IMR-90 (cell line): ENCODE results near the gene DNAJB9. TPM values are rescaled to one million over a fixed set of nuclear protein-coding genes. Genes with fewer than 3 reads are reported as not detected.

ENCODE experiments used
- ATAC-seq: fragments of 200-7000 bp; cut with Tn5 transposase; 2 replicates; pipeline ENCODE4 v1.9.1; 2020; ENCODE audit warnings: low read depth, mild to moderate bottlenecking, moderate library complexity
- BruUV-seq: library from RNA; stranded (reverse); fragments of 400-500 nt; replicated peaks from 2 replicates; lab custom pipeline; 2021; lab: Mats Ljungman, UMichigan
- CTCF ChIA-PET: fragments of 300-600 bp; formaldehyde crosslinking; extraction: SDS; loops from one replicate; lab custom pipeline; 2021; ENCODE audit warnings: antibody characterized with exemption; lab: Yijun Ruan, JAX
- POLR2A ChIA-PET: fragments of 300-600 bp; sonication (Branson Sonifier 250); formaldehyde crosslinking; loops from one replicate; lab custom pipeline; 2022; ENCODE audit warnings: antibody characterized with exemption; ENCODE audit not compliant: unreplicated experiment; lab: Charles Lee
- DNase-seq: peaks from one replicate; pipeline ENCODE4 v3.0.0; 2013
- H2AFZ ChIP-seq: replicated peaks from 2 replicates; pipeline ENCODE3; 2013; ENCODE audit warnings: low read length, mild to moderate bottlenecking; ENCODE audit not compliant: poor library complexity
- H2AK5ac ChIP-seq: 2 replicates; pipeline ENCODE4 v1.6.1; 2013; ENCODE audit warnings: low read depth, low read length, inconsistent platforms
- H2AK9ac ChIP-seq: replicated peaks from 2 replicates; pipeline ENCODE3; 2013; ENCODE audit warnings: mild to moderate bottlenecking, low read depth, low read length, moderate library complexity; ENCODE audit not compliant: poor library complexity
- H2BK120ac ChIP-seq: 2 replicates; pipeline ENCODE4 v1.6.1; 2013; ENCODE audit warnings: low read depth, low read length, inconsistent platforms
- H2BK15ac ChIP-seq: 3 replicates; pipeline ENCODE4 v1.6.1; 2013; ENCODE audit warnings: low read depth, low read length, inconsistent platforms
- H2BK20ac ChIP-seq: 2 replicates; pipeline ENCODE4 v1.6.1; 2013; ENCODE audit warnings: low read depth, mild to moderate bottlenecking, inconsistent platforms, low read length, moderate library complexity
- H2BK5ac ChIP-seq: 2 replicates; pipeline ENCODE4 v1.6.1; 2013; ENCODE audit warnings: mild to moderate bottlenecking, low read depth, low read length, inconsistent platforms; ENCODE audit not compliant: poor library complexity, severe bottlenecking
- H3K14ac ChIP-seq: replicated peaks from 2 replicates; pipeline ENCODE4 v1.6.1; 2013; ENCODE audit warnings: low read depth, low read length, inconsistent platforms
- H3K18ac ChIP-seq: 2 replicates; pipeline ENCODE4 v1.6.1; 2013; ENCODE audit warnings: low read depth, low read length, control low read depth
- H3K23ac ChIP-seq: 2 replicates; pipeline ENCODE4 v1.6.1; 2013; ENCODE audit warnings: low read depth, low read length, inconsistent platforms
- H3K27ac ChIP-seq: 2 replicates; pipeline ENCODE4 v1.5.1; 2013; ENCODE audit warnings: mild to moderate bottlenecking, control low read depth, low read length; ENCODE audit not compliant: insufficient read depth
- H3K27me3 ChIP-seq: 2 replicates; pipeline ENCODE4 v1.6.1; 2013; ENCODE audit warnings: low read length; ENCODE audit not compliant: control insufficient read depth, insufficient read depth
- H3K36me3 ChIP-seq: 2 replicates; pipeline ENCODE4 v1.6.1; 2013; ENCODE audit warnings: low read length, mixed read lengths; ENCODE audit not compliant: control insufficient read depth, insufficient read depth
- H3K4ac ChIP-seq: 2 replicates; pipeline ENCODE4 v1.6.1; 2013; ENCODE audit warnings: low read depth, low read length, inconsistent platforms
- H3K4me1 ChIP-seq: 2 replicates; pipeline ENCODE4 v1.6.1; 2013; ENCODE audit warnings: low read length, mixed read lengths; ENCODE audit not compliant: control insufficient read depth, insufficient read depth
- H3K4me2 ChIP-seq: 2 replicates; pipeline ENCODE4 v1.6.1; 2013; ENCODE audit warnings: low read depth, mild to moderate bottlenecking, control low read depth, low read length, moderate library complexity
- H3K4me3 ChIP-seq: 2 replicates; pipeline ENCODE4 v1.5.1; 2013; ENCODE audit warnings: low read depth, mild to moderate bottlenecking, control low read depth, low read length, moderate library complexity; ENCODE audit not compliant: insufficient read depth
- H3K56ac ChIP-seq: 2 replicates; pipeline ENCODE4 v1.6.1; 2013; ENCODE audit warnings: low read length, inconsistent platforms; ENCODE audit not compliant: insufficient read depth; ENCODE audit errors: extremely low read depth
- H3K79me1 ChIP-seq, 2 experiments: 2 replicates each; pipeline ENCODE4 v1.6.1; 2013; ENCODE audit warnings: low read length in 2 of 2, inconsistent platforms in 1 of 2, low read depth in 1 of 2
- H3K9ac ChIP-seq: 2 replicates; pipeline ENCODE4 v1.6.1; 2013; ENCODE audit warnings: low read depth, low read length, control low read depth
- H3K9me1 ChIP-seq: 2 replicates; pipeline ENCODE4 v1.6.1; 2013; ENCODE audit warnings: low read length, inconsistent platforms; ENCODE audit not compliant: insufficient read depth
- H3K9me3 ChIP-seq: 2 replicates; pipeline ENCODE4 v1.6.1; 2013; ENCODE audit warnings: low read length; ENCODE audit not compliant: control insufficient read depth, insufficient read depth
- H4K20me1 ChIP-seq: 2 replicates; pipeline ENCODE4 v1.6.1; 2013; ENCODE audit warnings: low read length, inconsistent platforms; ENCODE audit not compliant: insufficient read depth
- H4K5ac ChIP-seq: 2 replicates; pipeline ENCODE4 v1.6.1; 2013; ENCODE audit warnings: mild to moderate bottlenecking, low read depth, low read length, control low read depth
- H4K8ac ChIP-seq, 2 experiments: 2 replicates each; pipeline ENCODE4 v1.6.1; 2013; ENCODE audit warnings: low read depth in 2 of 2, low read length in 2 of 2, control low read depth in 1 of 2, inconsistent platforms in 1 of 2
- H4K91ac ChIP-seq: 2 replicates; pipeline ENCODE4 v1.6.1; 2013; ENCODE audit warnings: low read depth, low read length, inconsistent platforms; ENCODE audit not compliant: insufficient read depth
- BHLHE40 ChIP-seq: fragments of 150-350 bp; IDR thresholded peaks from 2 replicates; pipeline ENCODE4 v1.6.1; 2016; ENCODE audit warnings: mild to moderate bottlenecking, low read depth, low read length
- CEBPB ChIP-seq: IDR thresholded peaks from 2 replicates; pipeline ENCODE4 v1.6.1; 2012; ENCODE audit warnings: low read depth, low read length, improper control_type of control experiment
- CHD1 ChIP-seq: IDR thresholded peaks from 2 replicates; pipeline ENCODE4 v1.6.1; 2012; ENCODE audit warnings: low read depth, low read length, improper control_type of control experiment
- CTCF ChIP-seq: conservative IDR thresholded peaks from 2 replicates; pipeline ENCODE4 v1.5.1; 2012; ENCODE audit warnings: mild to moderate bottlenecking, low read depth, low read length, improper control_type of control experiment
- ELK1 ChIP-seq: fragments of 150-350 bp; IDR thresholded peaks from 2 replicates; pipeline ENCODE4 v1.6.1; 2016; ENCODE audit warnings: low read depth, mild to moderate bottlenecking, low read length, moderate library complexity, borderline replicate concordance
- FOS ChIP-seq: fragments of 150-350 bp; IDR thresholded peaks from 2 replicates; pipeline ENCODE4 v1.6.1; 2016; ENCODE audit warnings: low read depth, low read length
- MAFK ChIP-seq: IDR thresholded peaks from 2 replicates; pipeline ENCODE4 v1.6.1; 2012; ENCODE audit warnings: low read depth, low read length, improper control_type of control experiment
- MAZ ChIP-seq: IDR thresholded peaks from 2 replicates; pipeline ENCODE4 v1.6.1; 2012; ENCODE audit warnings: low read depth, mild to moderate bottlenecking, low read length, improper control_type of control experiment, moderate library complexity, borderline replicate concordance
- MXI1 ChIP-seq: IDR thresholded peaks from 2 replicates; pipeline ENCODE4 v1.6.1; 2012; ENCODE audit warnings: low read depth, mild to moderate bottlenecking, low read length, moderate library complexity, borderline replicate concordance
- NFE2L2 ChIP-seq: fragments of 150-350 bp; IDR thresholded peaks from 2 replicates; pipeline ENCODE4 v1.6.1; 2016; ENCODE audit warnings: low read depth, mild to moderate bottlenecking, low read length
- POLR2A ChIP-seq: IDR thresholded peaks from 2 replicates; pipeline ENCODE4 v1.6.1; 2012; ENCODE audit warnings: mild to moderate bottlenecking, low read depth, low read length
- RAD21 ChIP-seq: IDR thresholded peaks from 2 replicates; pipeline ENCODE4 v1.6.1; 2012; ENCODE audit warnings: low read length, improper control_type of control experiment
- RCOR1 ChIP-seq: IDR thresholded peaks from 2 replicates; pipeline ENCODE4 v1.6.1; 2012; ENCODE audit warnings: mild to moderate bottlenecking, low read length, improper control_type of control experiment; ENCODE audit not compliant: insufficient replicate concordance
- RFX5 ChIP-seq: IDR thresholded peaks from 2 replicates; pipeline ENCODE4 v1.8.0; 2012; ENCODE audit warnings: low read depth, mild to moderate bottlenecking, low read length, moderate library complexity
- SMC3 ChIP-seq: fragments of 150-350 bp; IDR thresholded peaks from 2 replicates; pipeline ENCODE4 v1.6.1; 2016; ENCODE audit warnings: low read depth, mild to moderate bottlenecking, antibody characterized with exemption, low read length, moderate library complexity
- USF2 ChIP-seq: fragments of 150-350 bp; IDR thresholded peaks from 2 replicates; pipeline ENCODE4 v1.6.1; 2017; ENCODE audit warnings: mild to moderate bottlenecking, antibody characterized with exemption, low read length, low read depth
- WGBS, 2 experiments: methylation state at CpG; one replicate each; pipeline versions ENCODE4 v1.1.5 to v1.1.7; 2013; ENCODE audit warnings: missing lambda C conversion rate in 2 of 2; ENCODE audit not compliant: insufficient read length in 1 of 2; ENCODE audit errors: extremely low coverage in 2 of 2; 5-methylcytosine and 5-hydroxymethylcytosine counted together
- dilution Hi-C: fragments of 300-500 bp; cut with HindIII; formaldehyde crosslinking; loops from one replicate; pipeline ENCODE4 v1.14.3; 2018; ENCODE audit warnings: low sequenced_read_pairs; ENCODE audit not compliant: unreplicated experiment
- in situ Hi-C: fragments of 300-500 bp; cut with MboI; formaldehyde crosslinking; loops from 3 replicates; pipeline ENCODE4 v1.14.3; 2019; ENCODE audit warnings: low sequenced_read_pairs, inconsistent platforms, mixed read lengths
- intact Hi-C: fragments of 100-400 bp; cut with micrococcal nuclease; formaldehyde crosslinking; loops from 2 replicates; pipeline ENCODE4 v1.10.0; 2022
- polyA plus RNA-seq, 3 experiments: library from polyadenylated mRNA; depleted of rRNA; stranded (reverse); fragments of >200 nt; gene quantifications; 2 replicates each; pipeline ENCODE4 v1.2.3, GENCODE V29; 2012; ENCODE audit warnings: low replicate concordance in 1 of 3
- total RNA-seq: library from RNA; depleted of rRNA; stranded (reverse); fragments of >200 nt; gene quantifications from 2 replicates; pipeline ENCODE4 v1.2.3, GENCODE V29; 2012

Gene DNAJB9
- total and polyA plus RNA-seq, 2 of the 4 experiments (the other 2 are of a cell fraction), result 3.8 to 44.6 TPM

- WGBS, 2 experiments, result no CpG with 5 or more reads among the region's 5 CpGs
- ChIA-PET POLR2A (no interaction called here), CTCF (no interaction called here)
- Histone ChIP-seq H4K91ac (no peak overlapping the region), H3K36me3 (no peaks in the 10 kb centered on the region), H3K4me3 (no peak overlapping the region), H3K23ac (no peak overlapping the region), H3K27ac (no peak overlapping the region), H2BK20ac (no peak overlapping the region), H4K20me1 (no peaks in the 10 kb centered on the region), H3K4me2 (no peak overlapping the region), H2AK9ac (no peak overlapping the region), H3K18ac (no peak overlapping the region), H3K14ac (no peak overlapping the region), H3K9me1 (no peaks in the 10 kb centered on the region), H2AFZ (no peak overlapping the region), H4K8ac (no peak overlapping the region), H4K5ac (no peak overlapping the region), H2AK5ac (no peak overlapping the region), H3K27me3 (no peaks in the 10 kb centered on the region; the same call in 1 of the 2 replicates), H3K4me1 (no peaks in the 10 kb centered on the region), H3K4ac (no peak overlapping the region), H2BK5ac (no peak overlapping the region), H3K9ac (no peak overlapping the region), H2BK15ac (no peak overlapping the region), H2BK120ac (no peak overlapping the region), H3K79me1 (no peaks in the 10 kb centered on the region), H3K9me3 (no peaks in the 10 kb centered on the region), H3K56ac (no peak overlapping the region)
- no peak for DNase-seq
- BruUV-seq, result no TSS peak
- dilution Hi-C loops (no loop called here), intact Hi-C loops (no loop called here), in situ Hi-C loops (loop anchor here (25.0 kb wide), 1 partner anchor 1814 kb away; no protein-coding TSS in a partner anchor)
- ATAC-seq, result no peak
- TF ChIP-seq RCOR1 (no peak), RFX5 (no peak), POLR2A (no peak), RAD21 (no peak), SMC3 (no peak), CEBPB (no peak), MAZ (no peak), CTCF (no peak), USF2 (no peak), CHD1 (no peak), FOS (no peak), MXI1 (no peak), MAFK (no peak), BHLHE40 (no peak), ELK1 (no peak), NFE2L2 (no peak)
Observed at GRCh38 chr7:108623220-108623619, 53.5 kb downstream of the DNAJB9 start.
